ENCODE results near the gene GEMIN4.

GEMIN4 gene

DNA sequence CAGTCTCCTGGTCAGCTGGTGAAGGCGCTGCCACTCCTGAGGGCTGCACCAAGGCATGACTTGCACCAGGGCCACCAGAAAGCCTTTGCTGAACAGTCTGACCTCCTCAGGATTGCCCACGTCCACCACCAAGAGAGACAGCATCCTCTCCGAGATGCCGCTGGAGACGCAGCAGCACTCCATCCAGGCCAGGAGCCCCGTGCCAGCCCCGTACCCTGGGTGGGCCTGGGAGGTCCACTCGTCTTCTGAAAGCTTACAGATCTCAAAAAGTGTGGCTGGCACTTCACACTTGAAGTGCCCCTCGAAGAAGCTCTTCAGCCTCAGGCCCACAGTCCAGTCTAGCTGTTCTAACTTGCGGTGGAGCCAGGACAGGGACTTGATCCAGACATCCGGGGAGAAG, 6.7 kb downstream of the GEMIN4 start:
- FAIRE-seq (no peak), DNase-seq (ENCODE audit: insufficient read length, low spot score) (no peak)

DNA sequence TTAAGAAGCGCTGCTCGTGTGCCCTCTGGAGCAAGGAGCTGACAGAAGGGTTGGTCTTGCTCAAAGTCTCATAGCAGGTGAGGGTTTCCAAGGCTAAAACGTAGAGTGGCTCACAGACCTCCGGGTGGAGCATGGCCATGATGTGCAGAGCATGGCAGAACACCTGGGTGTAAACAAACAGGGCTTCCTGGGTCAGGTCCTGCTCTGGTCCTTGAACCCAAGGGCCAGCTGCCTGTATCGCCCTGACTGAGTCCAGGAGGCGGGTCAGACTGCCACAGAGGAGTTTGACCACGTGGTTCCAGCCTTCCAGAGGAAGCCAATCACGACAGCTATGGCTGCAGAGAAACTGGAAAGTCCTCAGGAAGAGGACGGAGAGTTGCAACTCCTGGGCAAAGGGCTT, 7.1 kb downstream of the GEMIN4 start:
- FAIRE-seq (peak; percentile 4), DNase-seq (ENCODE audit: insufficient read length, low spot score) (no peak)

DNA sequence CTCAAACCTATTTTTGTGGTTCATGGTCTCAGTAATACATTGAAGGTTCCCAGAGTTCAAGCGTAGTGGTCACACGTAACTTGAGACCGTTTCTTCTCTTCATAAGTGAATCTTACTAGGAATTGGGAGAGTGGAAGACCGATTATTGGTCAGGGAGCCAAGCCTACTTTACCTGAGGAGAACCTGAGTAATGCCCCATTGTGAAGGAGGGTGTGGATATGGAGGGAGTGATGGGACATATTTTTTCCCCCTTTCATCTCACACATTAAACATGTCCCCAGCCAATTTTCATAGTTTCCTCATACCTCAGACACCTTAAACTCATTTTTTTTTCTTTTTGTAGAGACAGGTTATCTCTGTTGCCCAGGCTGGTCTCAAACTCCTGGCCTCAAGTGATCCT, 8.9 kb downstream of the GEMIN4 start:
- DNase-seq (ENCODE audit: insufficient read length, low spot score) (no peak), FAIRE-seq (no peak)

DNA sequence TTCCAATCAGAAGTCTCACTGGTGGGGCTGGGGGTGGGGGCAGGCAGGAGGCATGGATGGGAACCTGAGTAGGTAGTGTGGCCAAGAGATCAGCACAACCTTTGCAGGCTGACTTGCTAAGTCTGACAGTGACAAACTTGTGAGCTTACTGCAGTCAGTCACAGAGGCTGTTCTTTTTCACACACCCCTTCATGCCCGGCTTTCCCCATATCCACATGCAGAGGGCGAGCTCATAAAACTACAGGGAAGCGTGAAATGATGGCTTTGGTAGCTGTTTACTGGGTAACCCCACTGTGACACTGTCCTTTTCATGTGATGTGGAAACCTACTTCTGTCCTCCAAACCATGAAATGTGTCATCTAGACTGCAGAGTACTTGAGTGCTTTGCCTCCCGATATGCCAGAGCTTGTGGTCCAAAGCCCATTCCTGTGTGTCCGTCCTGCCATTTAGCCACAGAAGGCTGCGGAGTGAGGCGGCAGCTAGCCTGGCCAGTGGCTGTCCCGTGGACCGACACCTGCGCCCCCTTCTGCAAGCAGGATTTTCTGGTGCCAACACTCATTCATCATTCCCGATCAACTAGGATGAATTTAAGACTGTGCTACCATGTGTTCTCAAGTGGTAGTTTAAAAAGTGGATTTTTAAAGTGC, 9.8 kb downstream of the GEMIN4 start:
- DNase-seq (ENCODE audit: insufficient read length, low spot score): no peak
- no peak for FAIRE-seq

DNA sequence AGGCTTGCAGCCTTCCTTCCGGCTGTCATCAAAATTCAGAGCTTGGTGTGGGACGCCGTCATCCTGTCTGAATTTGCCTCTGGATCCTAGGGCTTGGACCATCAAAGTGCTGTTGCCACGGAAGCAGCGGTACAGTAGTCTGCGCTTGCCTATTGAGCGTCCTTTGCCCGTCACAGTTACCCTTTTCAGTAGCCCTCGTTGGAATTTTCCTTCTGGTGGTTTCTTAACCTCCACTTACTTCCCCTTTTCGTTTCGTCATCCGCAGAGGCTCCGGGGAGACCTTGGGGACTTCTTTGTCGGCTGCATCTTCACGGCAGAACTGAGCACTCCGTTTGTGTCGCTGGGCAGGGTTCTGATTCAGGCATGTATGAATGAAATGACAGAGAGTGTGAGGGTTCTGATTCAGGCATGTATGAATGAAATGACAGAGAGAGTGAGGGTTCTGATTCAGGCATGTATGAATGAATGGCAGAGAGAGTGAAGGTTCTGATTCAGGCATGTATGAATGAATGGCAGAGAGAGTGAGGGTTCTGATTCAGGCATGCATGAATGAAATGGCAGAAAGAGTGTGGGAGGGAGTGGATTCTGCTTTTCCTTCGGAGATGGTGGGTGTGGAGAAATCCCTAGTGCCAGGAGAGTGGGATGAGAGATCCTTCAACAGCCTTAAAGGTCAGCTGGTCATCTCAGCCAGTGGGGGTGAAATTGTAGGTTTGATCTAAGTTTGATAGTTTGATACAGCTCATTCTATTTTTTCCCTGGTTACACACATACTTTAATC, 11.6 kb downstream of the GEMIN4 start:
- peak; percentile 73 for FAIRE-seq
- no peak for DNase-seq (ENCODE audit: insufficient read length, low spot score)

DNA sequence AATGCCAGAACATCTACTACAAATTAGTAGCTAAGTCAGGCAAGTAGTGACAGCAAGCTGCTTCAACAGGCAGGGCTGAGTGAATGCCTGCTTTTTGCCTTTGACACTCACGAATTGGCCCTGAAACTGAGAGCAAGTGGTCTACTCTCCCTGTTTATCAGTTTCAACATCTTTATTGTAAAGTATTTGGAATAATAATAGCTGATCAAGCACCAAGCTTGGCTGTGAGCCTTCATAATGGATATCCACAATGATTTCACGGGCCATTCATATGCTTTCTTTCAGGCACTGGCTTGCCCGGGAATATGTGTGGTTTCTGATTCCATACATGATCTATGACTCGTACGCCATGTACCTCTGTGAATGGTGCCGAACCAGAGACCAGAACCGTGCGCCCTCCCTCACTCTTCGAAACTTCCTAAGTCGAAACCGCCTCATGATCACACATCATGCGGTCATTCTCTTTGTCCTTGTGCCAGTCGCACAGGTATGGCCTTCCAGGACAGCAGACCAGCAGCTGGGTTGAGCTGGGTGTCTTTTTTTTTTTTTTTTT, 14.4 kb downstream of the GEMIN4 start:
- DNase-seq (ENCODE audit: insufficient read length, low spot score) (no peak), FAIRE-seq (no peak)

DNA sequence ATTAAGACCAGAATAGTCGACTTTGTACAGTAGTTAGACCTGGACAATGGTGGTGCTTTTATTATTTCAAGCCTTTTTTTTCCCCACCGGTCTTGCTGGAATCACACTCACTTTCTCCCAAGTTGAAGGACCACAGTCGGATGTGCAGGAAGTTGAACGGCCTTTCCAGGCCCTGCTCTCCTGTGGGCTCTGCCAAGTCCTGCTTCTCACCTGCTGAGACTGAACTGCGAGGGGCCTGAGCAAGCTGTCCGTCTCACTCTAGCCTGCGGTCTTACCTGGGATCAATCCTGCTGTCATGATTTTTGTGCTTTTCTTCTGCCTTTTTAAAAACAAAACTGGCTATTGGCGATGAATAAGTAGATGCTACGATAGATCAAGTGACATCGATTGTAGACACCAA, 18.3 kb downstream of the GEMIN4 start:
- peak; percentile 38 for FAIRE-seq
- no peak for DNase-seq (ENCODE audit: insufficient read length, low spot score)

DNA sequence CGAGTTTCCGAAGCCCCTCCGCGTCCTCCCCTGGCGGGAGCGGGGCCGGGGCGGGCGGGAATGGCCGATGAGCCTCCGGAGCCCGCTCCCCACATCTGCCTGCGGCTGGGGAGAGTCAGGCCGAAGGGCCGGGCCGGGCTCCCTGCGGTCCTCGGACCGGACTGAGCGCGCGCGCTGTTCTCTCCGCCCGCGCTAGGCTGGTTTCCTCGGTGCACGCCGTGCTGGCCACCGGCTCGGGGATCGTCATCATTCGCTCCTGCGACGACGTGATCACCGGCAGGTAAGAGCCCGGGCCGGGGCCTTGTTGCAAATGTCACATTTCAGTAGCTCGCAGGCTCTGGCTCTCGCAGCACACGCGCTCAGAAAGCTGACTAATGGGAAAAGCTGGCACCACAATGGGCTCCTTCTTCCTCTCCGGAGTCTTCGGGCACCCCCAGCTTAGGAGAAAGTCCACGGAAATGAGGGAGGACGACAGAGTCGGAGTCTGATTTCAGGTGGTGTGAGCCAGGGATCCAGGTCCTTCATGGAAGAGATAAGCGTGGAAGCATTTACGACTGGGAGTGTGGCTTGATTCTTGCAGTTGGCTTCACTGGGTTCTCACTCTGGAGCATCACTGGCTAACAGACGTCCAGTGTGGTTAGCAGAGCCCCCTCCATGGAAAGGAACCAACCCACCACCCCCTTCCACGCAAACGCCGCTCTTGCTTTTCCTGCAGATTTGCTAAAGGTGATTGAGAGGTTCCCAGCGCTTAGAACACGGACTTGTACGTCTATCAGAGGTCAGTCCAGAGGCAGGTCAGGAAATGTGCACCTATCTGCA, 19.0 kb downstream of the GEMIN4 start:
- peak; percentile 38 for FAIRE-seq
- DNase-seq (ENCODE audit: insufficient read length, low spot score): peak; percentile 26

DNA sequence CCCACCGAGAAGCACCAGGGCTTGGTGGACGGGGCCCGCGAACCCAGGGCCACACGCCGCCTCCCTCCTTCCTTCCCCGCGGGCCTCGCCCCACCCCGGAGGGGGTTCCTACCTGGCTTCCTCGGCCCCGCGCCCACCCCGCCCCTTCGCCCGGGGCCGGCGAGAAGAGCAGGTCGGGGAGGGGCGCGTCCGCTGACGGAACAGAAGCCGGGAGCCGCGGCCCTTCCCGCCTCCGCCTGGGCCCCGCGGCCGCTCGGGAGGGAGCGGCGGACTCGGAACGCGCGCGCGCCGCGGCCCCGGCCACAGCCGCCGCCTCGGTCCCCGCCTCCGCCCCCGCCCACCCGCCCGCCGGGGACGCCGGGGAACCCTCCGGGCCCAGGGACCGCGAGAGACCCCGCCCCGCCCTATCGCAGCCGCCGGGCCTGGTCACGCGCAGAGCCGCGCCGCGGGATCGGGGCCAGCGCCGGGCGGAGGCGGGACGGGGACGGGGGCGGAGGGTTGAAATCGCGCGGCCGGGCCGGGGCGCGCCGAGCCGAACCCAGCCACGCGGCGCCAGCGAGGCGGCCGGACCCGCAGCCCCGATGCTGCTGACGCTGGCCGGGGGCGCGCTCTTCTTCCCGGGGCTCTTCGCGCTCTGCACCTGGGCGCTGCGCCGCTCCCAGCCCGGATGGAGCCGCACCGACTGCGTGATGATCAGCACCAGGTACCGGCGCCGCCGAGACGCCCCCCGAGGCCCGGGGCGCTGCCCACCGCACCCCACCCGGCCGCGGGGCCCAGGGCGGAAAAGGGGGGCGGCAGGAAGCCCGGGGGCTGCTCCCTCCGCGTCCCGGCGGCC, 19.8 kb downstream of the GEMIN4 start, which contains the start of gene TLCD3A:
Gene TLCD3A (plus strand): TSS at position 530 of the 835 bp plus-strand sequence. CDS start 52 bp downstream, at position 582.
- FAIRE-seq (peak; percentile 76), DNase-seq (ENCODE audit: insufficient read length, low spot score) (peak; percentile 69)

DNA sequence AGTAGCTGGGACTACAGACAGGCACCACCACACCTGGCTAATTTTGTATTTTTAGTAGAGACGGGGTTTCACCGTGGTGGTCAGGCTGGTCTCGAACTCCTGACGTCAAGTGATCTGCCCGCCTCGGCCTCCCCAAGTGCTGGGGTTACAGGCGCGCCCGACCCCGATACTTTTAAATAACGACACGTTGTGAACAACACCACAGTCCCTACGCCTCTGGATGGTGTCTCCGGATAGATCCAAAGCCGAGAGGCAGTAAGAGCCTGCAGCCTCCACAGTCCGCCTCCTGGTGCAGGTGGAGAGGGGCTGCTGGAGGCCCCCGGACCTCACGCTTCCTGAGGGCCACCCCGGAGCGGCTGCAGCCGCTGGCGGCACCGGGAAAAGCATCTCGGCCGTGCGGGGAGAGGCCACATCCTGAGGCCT, 20.4 kb downstream of the GEMIN4 start:
- FAIRE-seq: no peak

DNA sequence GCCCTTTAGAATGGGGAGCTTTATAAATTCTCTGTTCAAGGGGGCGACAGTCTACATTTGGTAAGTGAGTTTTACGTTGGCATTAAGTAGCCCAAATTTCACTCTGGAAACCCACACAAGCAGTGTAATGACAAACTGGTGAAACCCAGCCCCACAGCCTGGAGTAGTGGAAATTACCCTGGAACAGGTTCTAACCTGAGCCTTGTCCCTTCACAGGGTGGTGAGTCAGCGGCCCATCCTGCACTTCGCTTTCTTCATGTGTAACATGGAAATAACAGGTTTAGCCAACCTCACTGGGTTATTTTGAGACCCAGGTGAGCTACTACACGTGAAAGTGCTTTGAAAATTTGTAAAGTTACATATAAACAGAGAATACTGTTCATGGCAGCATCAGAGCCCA, 23.2 kb downstream of the GEMIN4 start:
- FAIRE-seq (no peak), DNase-seq (ENCODE audit: insufficient read length, low spot score) (no peak)

More for the DNA sequence above, 20.4 kb downstream of the GEMIN4 start:
- no peak for DNase-seq (ENCODE audit: insufficient read length, low spot score)

DNA sequence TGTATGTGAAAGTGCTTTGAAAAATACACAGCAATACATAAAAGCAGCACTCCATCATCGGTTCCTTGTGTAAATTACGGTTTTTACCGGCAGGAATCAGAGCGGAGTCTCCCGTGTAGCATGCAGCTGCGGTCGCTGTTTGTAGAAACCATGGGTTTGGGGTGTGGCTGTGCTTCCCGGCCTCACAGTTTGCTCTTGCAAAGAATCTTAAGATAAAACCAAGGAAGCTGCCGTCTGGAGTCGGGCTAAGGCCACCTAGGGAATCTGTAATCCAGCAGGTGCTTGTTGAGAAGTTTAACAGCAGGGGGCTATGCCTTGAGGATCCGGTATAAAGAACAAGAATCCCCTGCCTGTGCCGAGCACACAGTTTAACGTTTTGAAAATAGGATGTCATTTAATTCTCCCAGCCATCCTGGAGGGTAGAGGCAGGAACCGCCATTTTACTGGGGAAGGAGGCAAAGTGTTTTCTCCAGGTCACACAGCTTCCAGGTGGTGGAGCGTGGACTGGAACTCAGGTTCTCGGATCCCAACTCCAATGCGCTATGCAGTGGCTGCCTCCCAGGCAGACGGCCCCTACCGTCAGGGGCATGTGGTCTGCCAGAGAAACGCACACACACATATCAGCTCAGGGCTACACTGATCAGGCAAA, 25.7 kb downstream of the GEMIN4 start:
- DNase-seq (ENCODE audit: insufficient read length, low spot score) (no peak), FAIRE-seq (no peak)

DNA sequence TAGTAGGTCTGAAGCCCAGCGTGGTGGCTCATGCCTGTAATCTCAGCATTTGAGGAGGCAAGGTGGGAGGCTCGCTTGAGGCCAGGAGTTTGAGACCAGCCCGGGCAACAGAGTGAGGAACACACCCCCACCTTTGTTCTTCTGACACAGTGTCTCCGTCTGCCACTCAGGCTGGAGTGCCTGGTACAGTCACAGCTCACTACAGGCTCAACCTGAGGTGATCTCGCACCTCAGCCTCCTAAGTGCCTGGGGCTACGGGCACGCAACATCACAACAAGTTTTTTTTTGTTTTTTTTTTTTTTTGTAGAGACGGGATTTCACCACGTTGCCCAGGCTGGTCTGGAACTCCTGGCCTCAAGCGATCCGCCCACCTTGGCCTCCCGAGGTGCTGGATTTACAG, 26.3 kb downstream of the GEMIN4 start:
- DNase-seq (ENCODE audit: insufficient read length, low spot score) (no peak), FAIRE-seq (no peak)

DNA sequence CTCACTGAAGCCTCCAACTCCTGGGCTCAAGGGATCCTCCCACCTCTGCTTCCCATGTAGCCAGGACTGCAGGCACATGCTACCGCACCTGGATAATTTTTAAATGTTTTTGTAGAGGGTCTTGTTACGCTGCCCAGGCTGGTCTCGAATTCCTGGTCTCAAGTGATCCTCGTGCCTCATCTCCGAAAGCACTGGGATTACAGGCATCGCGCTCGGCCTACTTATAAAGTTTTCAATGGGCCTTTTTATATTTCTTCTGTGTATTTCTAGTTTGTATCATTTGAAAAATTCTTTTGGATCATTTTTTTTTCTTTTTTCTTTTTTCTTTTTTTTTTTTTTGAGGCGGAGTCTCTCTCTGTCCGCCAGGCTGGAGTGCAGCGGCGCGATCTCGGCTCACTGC, 27.0 kb downstream of the GEMIN4 start:
- no peak for DNase-seq (ENCODE audit: insufficient read length, low spot score)
- peak; percentile 40 for FAIRE-seq

DNA sequence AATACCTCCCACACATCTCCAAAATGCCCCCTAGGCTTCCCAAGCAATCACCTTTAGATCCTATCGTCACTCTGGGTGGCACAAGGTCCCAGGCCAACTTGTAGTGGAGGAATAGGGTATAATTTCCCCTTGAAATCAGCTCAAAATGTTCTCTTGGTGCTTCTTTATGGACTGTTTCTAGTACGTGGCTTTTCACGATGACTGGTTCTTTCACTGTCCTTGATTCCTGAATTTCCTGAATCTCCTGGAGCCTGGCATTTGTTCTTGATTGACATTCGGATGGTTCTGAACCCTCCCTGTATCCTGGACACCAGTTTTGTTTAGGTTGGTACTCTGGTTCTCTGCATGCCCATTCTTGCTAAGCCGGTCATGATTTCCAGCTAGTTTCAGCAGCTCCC, 30.5 kb downstream of the GEMIN4 start:
- DNase-seq (ENCODE audit: insufficient read length, low spot score) (no peak), FAIRE-seq (no peak)

DNA sequence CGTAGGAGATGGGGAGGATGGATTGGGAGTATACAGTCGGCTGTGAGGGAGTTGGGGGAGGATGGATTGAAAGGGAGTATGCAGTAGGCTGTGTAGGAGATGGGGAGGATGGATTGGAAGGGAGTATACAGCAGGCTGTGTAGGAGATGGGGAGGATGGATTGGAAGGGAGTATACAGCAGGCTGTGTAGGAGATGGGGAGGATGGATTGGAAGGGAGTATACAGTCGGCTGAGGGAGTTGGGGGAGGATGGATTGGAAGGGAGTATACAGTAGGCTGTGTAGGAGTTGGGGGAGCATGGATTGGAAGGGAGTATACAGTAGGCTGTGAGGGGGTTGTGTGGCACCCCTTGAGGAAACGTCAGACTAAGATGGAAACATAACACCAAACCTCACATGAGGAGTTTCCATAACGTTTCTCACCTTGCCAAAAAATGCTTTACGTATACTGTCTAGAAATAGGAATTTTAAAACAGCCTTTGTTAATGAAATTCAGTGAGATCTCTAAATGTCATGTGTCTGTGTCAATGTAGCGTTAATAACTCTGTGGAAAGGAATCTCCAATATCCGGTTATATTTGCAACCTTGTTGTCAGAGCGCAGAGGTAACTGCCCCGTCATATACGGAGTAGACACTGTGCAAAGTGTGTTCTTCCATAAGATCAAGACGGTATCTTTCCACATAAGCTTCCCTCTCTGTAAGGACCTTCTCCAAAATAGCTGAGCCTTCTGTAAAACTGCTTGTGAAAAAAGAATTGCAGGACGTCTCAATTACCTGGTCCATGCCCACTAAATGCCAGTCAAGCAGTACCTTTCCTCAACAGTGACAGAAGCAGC, 31.1 kb downstream of the GEMIN4 start:
- DNase-seq (ENCODE audit: insufficient read length, low spot score) (no peak), FAIRE-seq (peak; percentile 82)

DNA sequence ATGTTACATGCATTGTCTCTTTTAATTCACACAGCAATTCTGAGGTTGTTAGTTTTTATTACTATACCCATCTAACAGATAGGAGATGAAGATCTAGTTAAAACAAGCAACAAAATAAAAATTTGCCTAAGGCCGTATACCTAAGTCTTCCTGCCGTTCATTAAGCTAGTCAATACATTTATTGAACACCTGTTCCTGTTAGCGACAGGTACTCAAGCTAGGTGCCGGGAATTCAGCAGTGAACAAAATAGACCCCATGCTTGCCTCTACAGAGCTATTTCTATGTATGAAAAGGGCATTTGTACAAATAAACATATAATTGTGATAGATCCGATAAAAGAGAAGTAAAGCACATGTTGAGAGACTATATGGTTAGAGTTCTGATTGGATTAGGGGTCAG, 34.0 kb downstream of the GEMIN4 start:
- FAIRE-seq: no peak
- DNase-seq (ENCODE audit: insufficient read length, low spot score): no peak

DNA sequence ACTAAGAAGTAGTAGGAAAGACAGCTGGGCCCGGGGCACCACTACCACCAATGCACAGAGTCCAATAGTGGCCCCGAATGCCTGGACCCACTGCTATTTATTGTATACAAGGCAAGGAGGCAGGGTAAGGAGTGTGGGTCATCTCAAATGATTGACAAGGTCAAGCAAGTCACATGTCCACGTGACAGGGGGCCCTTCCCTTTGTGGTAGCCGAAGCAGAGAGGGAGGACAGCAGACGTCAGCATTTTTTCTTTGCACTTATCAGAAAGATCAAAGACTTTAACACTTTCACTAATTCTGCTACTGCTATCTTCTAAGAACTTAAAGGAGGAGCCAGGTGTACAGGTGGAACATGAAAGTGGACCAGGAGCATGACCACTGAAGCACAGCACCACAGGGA, 43.9 kb downstream of the GEMIN4 start:
- FAIRE-seq: no peak
- no peak for DNase-seq (ENCODE audit: insufficient read length, low spot score)

DNA sequence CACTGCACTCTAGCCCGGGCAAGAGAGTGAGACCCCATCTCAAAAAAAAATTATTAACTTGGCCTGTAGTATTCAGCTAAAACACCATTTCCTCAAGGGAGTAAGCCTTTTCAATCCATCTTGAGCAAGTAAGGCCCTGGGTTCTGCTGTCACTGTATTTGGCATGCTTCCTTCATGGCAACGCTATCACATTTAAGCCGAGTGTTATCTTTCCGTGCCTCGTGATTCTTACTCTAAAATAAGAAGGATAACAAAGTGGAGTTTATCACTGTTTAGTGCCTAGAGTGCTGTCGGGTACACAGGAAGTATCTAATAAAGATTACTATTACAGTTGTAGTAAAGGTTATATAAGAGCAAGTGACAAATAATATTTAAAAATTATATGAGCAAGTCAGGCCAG, 46.2 kb downstream of the GEMIN4 start:
- DNase-seq (ENCODE audit: insufficient read length, low spot score) (no peak), FAIRE-seq (no peak)
